Stimulated activated CD4-positive, alpha-beta T cell treated with anti-CD3 and anti-CD28 coated beads, Interleukin-12 subunit alpha, Interleukin-12 subunit beta, amount 100 ng/mL, for 24 hours (primary cell): ENCODE results near the gene TRIOBP.
"Not testable (repeated sequence)": the region's sequence is repeated elsewhere in the genome, so short reads cannot be mapped to it uniquely, and the experiment has no call there.

ENCODE experiments used
- DNase-seq, 2 experiments: peaks; one replicate each; pipeline ENCODE4 v3.0.0-alpha.2; 2020; ENCODE audit warnings: low read depth in 2 of 2

Gene TRIOBP

GRCh38 chr22:37777122-37777687 is 80.4 kb downstream of the TRIOBP start:
- no peak for DNase-seq

- DNase-seq, result no peak
Observed at GRCh38 chr22:37778370-37779009, 81.6 kb downstream of the TRIOBP start.

GRCh38 chr22:37781434-37782059 is 84.7 kb downstream of the TRIOBP start:
- no peak for DNase-seq

- no peak for DNase-seq
Observed at GRCh38 chr22:37782340-37783168, 85.7 kb downstream of the TRIOBP start.

GRCh38 chr22:37784829-37785495 is 88.1 kb downstream of the TRIOBP start:
- DNase-seq, result no peak

GRCh38 chr22:37790234-37790633 is 93.4 kb downstream of the TRIOBP start:
- DNase-seq, result no peak

GRCh38 chr22:37792494-37792893 is 95.6 kb downstream of the TRIOBP start:
- DNase-seq, result no peak

- no peak for DNase-seq
Observed at GRCh38 chr22:37794376-37794775, 97.5 kb downstream of the TRIOBP start.

- no peak for DNase-seq
Observed at GRCh38 chr22:37796079-37796478, 99.2 kb downstream of the TRIOBP start.

GRCh38 chr22:37797259-37797658 is 100.4 kb downstream of the TRIOBP start:
- not testable (repeated sequence) for DNase-seq

GRCh38 chr22:37797874-37798500 is 101.1 kb downstream of the TRIOBP start:
- DNase-seq, result no peak

- not testable (repeated sequence) for DNase-seq
Observed at GRCh38 chr22:37799979-37800378, 103.1 kb downstream of the TRIOBP start.

GRCh38 chr22:37801946-37802309 is 105.1 kb downstream of the TRIOBP start:
- no peak for DNase-seq

- no peak for DNase-seq
Observed at GRCh38 chr22:37802310-37803194, 105.7 kb downstream of the TRIOBP start.

- DNase-seq, result no peak
Observed at GRCh38 chr22:37803195-37803638, 106.4 kb downstream of the TRIOBP start.

GRCh38 chr22:37803639-37804351 is 106.9 kb downstream of the TRIOBP start:
- DNase-seq, result no peak

GRCh38 chr22:37804352-37804880 is 107.6 kb downstream of the TRIOBP start:
- DNase-seq, result no peak

GRCh38 chr22:37804881-37805809 is 108.3 kb downstream of the TRIOBP start:
- peak; percentile 65 to 74 for DNase-seq
